GM12864 (cell line): ENCODE measurements around the gene UNC5C.
"Not testable (repeated sequence)": the region's sequence is repeated elsewhere in the genome, so short reads cannot be mapped to it uniquely, and the experiment has no call there.

Source experiments
- DNase-seq: peaks from one replicate; pipeline ENCODE4 v3.0.0-alpha.2; 2011; ENCODE audit warnings: low read depth
- H3K4me3 ChIP-seq: 2 replicates; pipeline ENCODE4 v1.5.1; 2011; ENCODE audit warnings: mild to moderate bottlenecking, low read depth, low read length, control low read depth
- CTCF ChIP-seq: IDR thresholded peaks from 2 replicates; pipeline ENCODE4 v1.5.1; 2011; ENCODE audit warnings: low read depth, mild to moderate bottlenecking, moderate library complexity, low read length, control low read depth, inconsistent platforms; ENCODE audit errors: missing control alignments

Gene UNC5C

GRCh38 chr4:95141361-95141760 lies 407.4 kb downstream of the UNC5C start:
- TF ChIP-seq CTCF = no peak
- no peak for DNase-seq
- no peak overlapping the region for H3K4me3 ChIP-seq

DNA sequence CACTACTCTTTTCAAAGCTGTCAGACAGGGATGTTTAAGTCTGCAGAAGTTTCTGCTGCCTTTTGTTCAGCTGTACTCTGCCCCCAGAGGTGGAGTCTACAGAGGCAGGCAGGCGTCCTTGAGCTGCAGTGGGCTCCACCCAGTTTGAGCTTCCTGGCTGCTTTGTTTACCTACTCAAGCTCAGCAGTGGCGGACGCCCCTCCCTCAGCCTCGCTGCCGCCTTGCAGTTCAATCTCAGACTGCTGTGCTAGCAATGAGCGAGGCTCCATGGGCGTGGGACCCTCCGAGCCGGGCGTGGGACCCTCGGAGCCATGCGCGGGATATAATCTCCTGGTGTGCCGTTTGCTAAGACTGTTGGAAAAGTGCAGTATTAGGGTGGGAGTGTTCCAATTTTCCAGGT lies 409.3 kb downstream of the UNC5C start:
- DNase-seq, H3K4me3 ChIP-seq: not testable (repeated sequence)

- DNase-seq, H3K4me3 ChIP-seq: not testable (repeated sequence)
These were observed 414.8 kb downstream of the UNC5C start for GRCh38 chr4:95134016-95134415.

DNA sequence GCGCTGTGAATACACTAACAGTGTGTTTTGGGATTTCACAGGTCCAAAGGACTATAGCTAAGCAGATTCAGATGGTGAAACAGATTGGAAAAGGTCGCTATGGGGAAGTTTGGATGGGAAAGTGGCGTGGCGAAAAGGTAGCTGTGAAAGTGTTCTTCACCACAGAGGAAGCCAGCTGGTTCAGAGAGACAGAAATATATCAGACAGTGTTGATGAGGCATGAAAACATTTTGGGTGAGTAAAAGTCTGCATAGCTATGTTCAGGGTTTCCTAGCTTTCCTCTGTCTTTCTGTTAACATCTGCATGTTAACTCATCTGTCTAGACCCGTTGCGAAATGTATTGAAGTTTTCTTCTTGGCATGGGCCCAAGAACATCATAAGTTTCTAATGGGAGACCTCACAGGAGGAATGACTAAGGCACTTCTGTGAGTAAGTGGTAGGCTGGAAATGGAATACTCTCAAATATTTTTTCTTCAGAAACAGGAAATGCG lies 418.9 kb downstream of the UNC5C start:
- no peak for DNase-seq
- no peak overlapping the region for H3K4me3 ChIP-seq
- no peak for TF ChIP-seq CTCF

GRCh38 chr4:95129031-95129430 lies 419.7 kb downstream of the UNC5C start:
- TF ChIP-seq CTCF = no peak
- no peak for DNase-seq
- no peak overlapping the region for H3K4me3 ChIP-seq

DNA sequence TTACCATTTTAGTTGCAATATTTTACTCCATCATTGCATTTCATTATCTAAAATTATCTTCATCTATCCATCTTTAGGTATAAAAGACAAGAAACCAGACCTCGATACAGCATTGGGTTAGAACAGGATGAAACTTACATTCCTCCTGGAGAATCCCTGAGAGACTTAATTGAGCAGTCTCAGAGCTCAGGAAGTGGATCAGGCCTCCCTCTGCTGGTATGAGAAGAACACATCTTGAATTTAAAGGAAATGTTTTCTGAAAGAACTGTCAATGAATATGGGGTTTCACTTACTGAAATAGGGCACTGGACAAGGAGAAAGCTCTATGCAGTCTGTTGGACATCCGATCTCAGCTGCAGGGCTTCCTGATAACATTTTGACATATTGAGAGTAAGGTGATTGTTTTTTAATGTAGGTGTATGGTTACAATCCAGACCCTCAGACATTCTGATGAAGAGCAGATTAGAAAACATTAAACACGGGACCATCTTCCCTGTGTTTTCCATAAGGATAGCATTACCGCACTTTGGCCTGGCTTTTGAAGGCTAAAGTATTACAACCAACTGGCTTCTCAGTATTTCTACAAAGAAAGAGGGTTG lies 423.8 kb downstream of the UNC5C start:
- no peak overlapping the region for H3K4me3 ChIP-seq
- no peak for DNase-seq
- TF ChIP-seq CTCF = no peak

DNA sequence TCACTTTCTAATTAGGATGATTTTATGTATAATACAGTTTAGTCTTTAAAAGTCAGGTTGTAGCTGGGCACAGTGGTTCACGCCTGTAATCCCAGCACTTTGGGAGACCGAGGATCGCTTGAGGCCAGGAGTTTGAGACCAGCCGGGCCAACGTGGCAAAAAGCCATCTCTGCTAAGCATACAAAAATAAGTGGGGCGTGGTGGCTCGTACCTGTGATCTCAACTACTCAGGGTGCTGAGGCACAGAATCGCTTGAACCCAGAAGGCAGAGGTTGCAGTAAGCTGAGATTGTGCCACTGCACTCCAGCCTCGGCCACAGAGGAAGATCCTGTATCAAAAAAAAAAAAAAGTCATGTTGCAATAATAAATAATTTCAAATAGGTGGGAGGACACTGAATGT lies 426.8 kb downstream of the UNC5C start:
- no peak for TF ChIP-seq CTCF
- H3K4me3 ChIP-seq = no peak overlapping the region
- no peak for DNase-seq

- TF ChIP-seq CTCF = no peak
- H3K4me3 ChIP-seq = no peak overlapping the region
- DNase-seq = no peak
These were observed 428.3 kb downstream of the UNC5C start for GRCh38 chr4:95120456-95120855.
